HG03175 (cell line): Measurements from ENCODE around the gene KIF3B.
"Not testable (repeated sequence)": the region's sequence is repeated elsewhere in the genome, so short reads cannot be mapped to it uniquely, and the experiment has no call there.

ENCODE experiments used
- ATAC-seq: cut with Tn5 transposase; IDR thresholded peaks from one replicate; pipeline ENCODE4 v1.9.1; 2021; ENCODE audit warnings: mild to moderate bottlenecking, moderate library complexity; ENCODE audit not compliant: unreplicated experiment

The KIF3B gene

GRCh38 chr20:32382102-32382950, 104.9 kb downstream of the KIF3B start:
- no peak for ATAC-seq

GRCh38 chr20:32383441-32383840, 106.0 kb downstream of the KIF3B start:
- ATAC-seq, result not testable (repeated sequence)
